ENCODE data around the gene KCNK1.

GRCh38 chr1:233584931-233585330 is 29.0 kb upstream of the KCNK1 start:
- no peak for TF ChIP-seq CTCF (IDR thresholded peaks at IDR 0.05)
- no peak for TF ChIP-seq POLR2AphosphoS5 (IDR thresholded peaks at IDR 0.05)
